Loucy (cell line): ENCODE data around the gene TMEM256.
A peak's percentile ranks its signal among the peaks of the same experiment; 100 is the strongest.

Experiments used
- H2AFZ ChIP-seq: fragments of 200-600 bp; sonication (generic); 2 replicates; pipeline ENCODE4 v1.6.0; 2016; ENCODE audit warnings: antibody characterized with exemption, mild to moderate bottlenecking, low read length, moderate library complexity
- H3F3A ChIP-seq: fragments of 200-600 bp; 2 replicates; pipeline ENCODE4 v1.6.0; 2016; ENCODE audit warnings: antibody characterized with exemption, low read depth, mild to moderate bottlenecking
- H3K27me3 ChIP-seq: fragments of 200-600 bp; sonication (generic); 2 replicates; pipeline ENCODE4 v1.6.1; 2014; ENCODE audit warnings: low read length, mild to moderate bottlenecking; ENCODE audit not compliant: insufficient read depth, poor library complexity, severe bottlenecking
- H3K36me3 ChIP-seq: fragments of 200-600 bp; sonication (generic); 2 replicates; pipeline ENCODE4 v1.6.1; 2016; ENCODE audit warnings: low read length; ENCODE audit not compliant: insufficient read depth
- H3K4me1 ChIP-seq: fragments of 200-600 bp; sonication (generic); 2 replicates; pipeline ENCODE4 v1.5.1; 2014; ENCODE audit warnings: low read length, mild to moderate bottlenecking; ENCODE audit not compliant: insufficient read depth, poor library complexity, severe bottlenecking
- H3K4me2 ChIP-seq: fragments of 200-600 bp; sonication (generic); 2 replicates; pipeline ENCODE4 v1.6.0; 2014; ENCODE audit warnings: antibody characterized with exemption, low read length, low read depth, mild to moderate bottlenecking; ENCODE audit not compliant: poor library complexity, severe bottlenecking
- H3K4me3 ChIP-seq: fragments of 200-600 bp; sonication (generic); 2 replicates; pipeline ENCODE4 v1.5.1; 2014; ENCODE audit warnings: low read length, mild to moderate bottlenecking, mixed read lengths; ENCODE audit not compliant: poor library complexity, severe bottlenecking
- H3K79me2 ChIP-seq: fragments of 200-600 bp; sonication (generic); 2 replicates; pipeline ENCODE4 v1.6.1; 2014; ENCODE audit warnings: low read length; ENCODE audit not compliant: insufficient read depth
- H3K9ac ChIP-seq: fragments of 200-600 bp; sonication (generic); 2 replicates; pipeline ENCODE4 v1.6.0; 2014; ENCODE audit warnings: mild to moderate bottlenecking, low read depth, low read length, moderate library complexity; ENCODE audit not compliant: poor library complexity, severe bottlenecking
- H3K9me2 ChIP-seq: fragments of 200-600 bp; sonication (generic); replicated peaks from 2 replicates; pipeline ENCODE4 v1.6.1; 2016; ENCODE audit warnings: low read depth, low read length, mixed read lengths
- H3K9me3 ChIP-seq: fragments of 200-600 bp; sonication (generic); 2 replicates; pipeline ENCODE4 v1.6.1; 2014; ENCODE audit warnings: mild to moderate bottlenecking, antibody characterized with exemption, low read length, low read depth; ENCODE audit not compliant: insufficient read depth
- H4K20me1 ChIP-seq: fragments of 200-600 bp; sonication (generic); 2 replicates; pipeline ENCODE4 v1.6.0; 2014; ENCODE audit warnings: antibody characterized with exemption, low read length, mild to moderate bottlenecking; ENCODE audit not compliant: insufficient read depth, poor library complexity, severe bottlenecking
- CTCF ChIP-seq: fragments of 200-600 bp; sonication (generic); conservative IDR thresholded peaks from 2 replicates; pipeline ENCODE4 v1.5.1; 2014; ENCODE audit warnings: mild to moderate bottlenecking, antibody characterized with exemption, low read length
- EZH2phosphoT487 ChIP-seq: fragments of 200-600 bp; IDR thresholded peaks from 2 replicates; pipeline ENCODE4 v1.6.1; 2018; ENCODE audit warnings: antibody characterized with exemption, mild to moderate bottlenecking, moderate library complexity, borderline replicate concordance

TMEM256 gene

GRCh38 chr17:7392696-7393612 lies 10.9 kb downstream of the TMEM256 start:
- H3K9ac ChIP-seq = no peak overlapping the region
- H3K79me2 ChIP-seq = no peaks in the 10 kb centered on the region
- H3K4me3 ChIP-seq = peak overlapping the region; percentile 74
- TF ChIP-seq EZH2phosphoT487 (no peak), CTCF (no peak)
- H3F3A ChIP-seq = no peaks in the 10 kb centered on the region
- H3K9me3 ChIP-seq = no peaks in the 10 kb centered on the region
- no peak overlapping the region for H2AFZ ChIP-seq
- no peaks in the 10 kb centered on the region for H3K9me2 ChIP-seq
- no peaks in the 10 kb centered on the region for H3K27me3 ChIP-seq
- peak overlapping the region; percentile 90 for H3K4me2 ChIP-seq
- no peaks in the 10 kb centered on the region for H3K36me3 ChIP-seq
- H3K4me1 ChIP-seq = peaks cover 14% of the 10 kb centered on the region
- H4K20me1 ChIP-seq = no peaks in the 10 kb centered on the region

- TF ChIP-seq CTCF = no peak
- no peak for TF ChIP-seq EZH2phosphoT487
- peaks cover 14% of the 10 kb centered on the region for H3K4me1 ChIP-seq
- no peaks in the 10 kb centered on the region for H3K79me2 ChIP-seq
- no peaks in the 10 kb centered on the region for H3K36me3 ChIP-seq
- H3K9me3 ChIP-seq = no peaks in the 10 kb centered on the region
- H4K20me1 ChIP-seq = no peaks in the 10 kb centered on the region
- H3K4me2 ChIP-seq = no peak overlapping the region
- H3K9ac ChIP-seq = no peak overlapping the region
- H3K27me3 ChIP-seq = no peaks in the 10 kb centered on the region
- H3K9me2 ChIP-seq = no peaks in the 10 kb centered on the region
- no peaks in the 10 kb centered on the region for H3F3A ChIP-seq
- H2AFZ ChIP-seq = no peak overlapping the region
- H3K4me3 ChIP-seq = no peak overlapping the region
Measured at GRCh38 chr17:7391307-7391706, 12.6 kb downstream of the TMEM256 start.

GRCh38 chr17:7389924-7390910 lies 13.7 kb downstream of the TMEM256 start:
- H3K4me1 ChIP-seq = peaks cover 14% of the 10 kb centered on the region
- TF ChIP-seq EZH2phosphoT487 (no peak), CTCF (no peak)
- no peaks in the 10 kb centered on the region for H3K9me2 ChIP-seq
- H2AFZ ChIP-seq = no peak overlapping the region
- H4K20me1 ChIP-seq = no peaks in the 10 kb centered on the region
- no peaks in the 10 kb centered on the region for H3K27me3 ChIP-seq
- no peaks in the 10 kb centered on the region for H3K36me3 ChIP-seq
- H3K79me2 ChIP-seq = no peaks in the 10 kb centered on the region
- H3K9me3 ChIP-seq = no peaks in the 10 kb centered on the region
- no peak overlapping the region for H3K4me3 ChIP-seq
- H3K9ac ChIP-seq = no peak overlapping the region
- no peaks in the 10 kb centered on the region for H3F3A ChIP-seq
- no peak overlapping the region for H3K4me2 ChIP-seq
